HepG2 (cell line): ENCODE results near the gene AKIRIN1. TPM values are rescaled to one million over a fixed set of nuclear protein-coding genes. Genes with fewer than 3 reads are reported as not detected.

Experiments used
- ARNT2 ChIP-seq: sonication (generic); formaldehyde crosslinking; IDR thresholded peaks from 2 replicates; pipeline ENCODE4 v1.8.0; 2022; ENCODE audit warnings: mild to moderate bottlenecking, low read depth, missing genetic modification reagents, moderate library complexity
- BCL3 ChIP-seq: sonication (generic); formaldehyde crosslinking; IDR thresholded peaks from 2 replicates; pipeline ENCODE4 v1.5.1; 2020; ENCODE audit warnings: mild to moderate bottlenecking, missing genetic modification reagents, moderate library complexity
- BORCS8-MEF2B ChIP-seq: sonication (generic); formaldehyde crosslinking; IDR thresholded peaks from 2 replicates; pipeline ENCODE4 v1.8.0; 2022; ENCODE audit warnings: mild to moderate bottlenecking, missing genetic modification reagents
- CBX5 ChIP-seq: sonication (generic); formaldehyde crosslinking; IDR thresholded peaks from 2 replicates; pipeline ENCODE4 v1.4.0; 2020; ENCODE audit warnings: missing genetic modification reagents, borderline replicate concordance
- E2F1 ChIP-seq: sonication (generic); formaldehyde crosslinking; IDR thresholded peaks from 2 replicates; pipeline ENCODE4 v1.5.0; 2020; ENCODE audit warnings: missing genetic modification reagents
- GLMP ChIP-seq: sonication (generic); formaldehyde crosslinking; IDR thresholded peaks from 2 replicates; pipeline ENCODE4 v1.9.0; 2021; ENCODE audit warnings: missing genetic modification reagents, mild to moderate bottlenecking, borderline replicate concordance
- HCFC1 ChIP-seq: fragments of 150-350 bp; IDR thresholded peaks from 2 replicates; pipeline ENCODE4 v1.6.1; 2014; ENCODE audit warnings: low read depth, low read length
- HES4 ChIP-seq: sonication (generic); formaldehyde crosslinking; IDR thresholded peaks from 2 replicates; pipeline ENCODE4 v1.9.0; 2021; ENCODE audit warnings: mild to moderate bottlenecking, missing genetic modification reagents, borderline replicate concordance
- MEIS2 ChIP-seq: sonication (generic); formaldehyde crosslinking; IDR thresholded peaks from 2 replicates; pipeline ENCODE4 v1.9.0; 2021; ENCODE audit warnings: mild to moderate bottlenecking, missing genetic modification reagents
- MYNN ChIP-seq: sonication (generic); formaldehyde crosslinking; IDR thresholded peaks from 2 replicates; pipeline ENCODE4 v1.4.0; 2020; ENCODE audit warnings: mild to moderate bottlenecking, low read depth, missing genetic modification reagents
- MYPOP ChIP-seq: sonication (generic); formaldehyde crosslinking; IDR thresholded peaks from 2 replicates; pipeline ENCODE4 v1.8.1; 2023; ENCODE audit warnings: mild to moderate bottlenecking, moderate library complexity, missing genetic modification reagents
- PREB ChIP-seq: sonication (generic); formaldehyde crosslinking; IDR thresholded peaks from 2 replicates; pipeline ENCODE4 v1.4.0; 2020; ENCODE audit warnings: missing genetic modification reagents
- YY1 ChIP-seq: IDR thresholded peaks from 2 replicates; pipeline ENCODE4 v1.6.1; 2011; ENCODE audit warnings: low read length, low read depth, moderate library complexity, mild to moderate bottlenecking; ENCODE audit not compliant: insufficient read depth, insufficient replicate concordance
- ZFP1 ChIP-seq: IDR thresholded peaks from 2 replicates; pipeline ENCODE4 v1.6.1; 2016
- ZNF251 ChIP-seq: sonication (generic); formaldehyde crosslinking; IDR thresholded peaks from 2 replicates; pipeline ENCODE4 v1.9.0; 2021; ENCODE audit warnings: mild to moderate bottlenecking, missing genetic modification reagents
- ZNF264 ChIP-seq: sonication (generic); formaldehyde crosslinking; IDR thresholded peaks from 2 replicates; pipeline ENCODE4 v1.4.0; 2020; ENCODE audit warnings: missing genetic modification reagents
- ZNF275 ChIP-seq: sonication (generic); formaldehyde crosslinking; IDR thresholded peaks from 2 replicates; pipeline ENCODE4 v1.8.0; 2022; ENCODE audit warnings: missing genetic modification reagents, mild to moderate bottlenecking, inconsistent platforms, borderline replicate concordance
- ZNF382 ChIP-seq: sonication (generic); formaldehyde crosslinking; IDR thresholded peaks from 2 replicates; pipeline ENCODE4 v1.5.0; 2020; ENCODE audit warnings: missing genetic modification reagents, mild to moderate bottlenecking, borderline replicate concordance
- ZNF737 ChIP-seq: sonication (generic); formaldehyde crosslinking; IDR thresholded peaks from 2 replicates; pipeline ENCODE4 v1.5.0; 2020; ENCODE audit warnings: missing genetic modification reagents, mild to moderate bottlenecking, borderline replicate concordance
- ZNF761 ChIP-seq: sonication (generic); formaldehyde crosslinking; conservative IDR thresholded peaks from 2 replicates; pipeline ENCODE4 v1.4.0; 2020; ENCODE audit warnings: mild to moderate bottlenecking, missing genetic modification reagents
- ZSCAN25 ChIP-seq: sonication (generic); formaldehyde crosslinking; IDR thresholded peaks from 2 replicates; pipeline ENCODE4 v1.8.0; 2022; ENCODE audit warnings: mild to moderate bottlenecking, missing genetic modification reagents
- polyA plus RNA-seq, 8 experiments: library from polyadenylated mRNA; depleted of rRNA in 3 of 8; stranded (reverse) in 7 of 8; unstranded in 1 of 8; fragments of >200 nt; fragmentation: Illumina TruSeq in 4 of 8; extraction: Trizol in 4 of 8; gene quantifications; 2 replicates each; pipeline versions ENCODE4 v1.2.1 to v1.2.3, GENCODE V29; 2011 to 2016; ENCODE audit warnings: low read depth in 4 of 8, missing spikeins in 1 of 8, mixed read lengths in 1 of 8; ENCODE audit not compliant: insufficient read depth in 1 of 8
- total RNA-seq, 5 experiments: library from RNA; depleted of rRNA; stranded (reverse); fragments of >200 nt; fragmentation: Illumina TruSeq; extraction: Trizol; gene quantifications; 2 replicates each; pipeline ENCODE4 v1.2.3, GENCODE V29; 2016; ENCODE audit warnings: low read depth in 1 of 5

The AKIRIN1 gene
- total and polyA plus RNA-seq, 2 of the 13 experiments (the other 11 are each of a cell fraction or from before 2014, with no cell fraction given) = 123 to 157 TPM

- TF ChIP-seq MYPOP (CRISPR knock-in tag) = peak; percentile 46; the same call in 1 of the 2 replicates
- TF ChIP-seq BORCS8-MEF2B = peak; percentile 76; the same call in 1 of the 2 replicates
- peak; percentile 57; the same call in 1 of the 2 replicates for TF ChIP-seq MEIS2
- TF ChIP-seq ZNF251 (CRISPR knock-in tag) = no peak
- peak; percentile 93 for TF ChIP-seq YY1
- no peak for TF ChIP-seq ZFP1 (CRISPR knock-in tag)
- TF ChIP-seq ZNF264 = no peak
- TF ChIP-seq BCL3 (CRISPR knock-in tag) = peak; percentile 51; the same call in 1 of the 2 replicates
- peak; percentile 33; the same call in 1 of the 2 replicates for TF ChIP-seq HCFC1
- TF ChIP-seq E2F1 = no peak
- peak; percentile 79 for TF ChIP-seq ARNT2
- TF ChIP-seq HES4 (CRISPR knock-in tag) = 0 out of 2 replicates have a peak, but pooled peaks have one; percentile 45
- no peak for TF ChIP-seq ZNF382 (CRISPR knock-in tag)
- TF ChIP-seq MYNN (CRISPR knock-in tag) = no peak
- no peak for TF ChIP-seq PREB (CRISPR knock-in tag)
- TF ChIP-seq ZNF737 (CRISPR knock-in tag) = no peak
- 0 out of 2 replicates have a peak, but pooled peaks have one; percentile 70 for TF ChIP-seq ZNF761 (CRISPR knock-in tag)
- no peak for TF ChIP-seq GLMP (CRISPR knock-in tag)
- TF ChIP-seq ZSCAN25 (CRISPR knock-in tag) = no peak
- peak; percentile 77; the same call in 1 of the 2 replicates for TF ChIP-seq ZNF275 (CRISPR knock-in tag)
- peak; percentile 31; the same call in 1 of the 2 replicates for TF ChIP-seq CBX5 (CRISPR knock-in tag)
Measured at GRCh38 chr1:38990738-38991637, at the start of gene AKIRIN1 (continued).
